DOHH2 (cell line): ENCODE data around the gene WWOX.

Experiments
- EZH2phosphoT487 ChIP-seq: fragments of 200-600 bp; sonication (generic); IDR thresholded peaks from 2 replicates; pipeline ENCODE4 v1.6.1; 2017; ENCODE audit warnings: borderline replicate concordance, mild to moderate bottlenecking, antibody characterized with exemption, low read length, moderate library complexity, mixed read lengths
- TF ChIP-seq, protein P1 (sequence below): fragments of 200-600 bp; sonication (generic); IDR thresholded peaks from one replicate; pipeline ENCODE4 v1.5.1; 2014; ENCODE audit warnings: antibody characterized with exemption, mild to moderate bottlenecking, low read depth, low read length; ENCODE audit not compliant: poor library complexity, severe bottlenecking

DNA sequence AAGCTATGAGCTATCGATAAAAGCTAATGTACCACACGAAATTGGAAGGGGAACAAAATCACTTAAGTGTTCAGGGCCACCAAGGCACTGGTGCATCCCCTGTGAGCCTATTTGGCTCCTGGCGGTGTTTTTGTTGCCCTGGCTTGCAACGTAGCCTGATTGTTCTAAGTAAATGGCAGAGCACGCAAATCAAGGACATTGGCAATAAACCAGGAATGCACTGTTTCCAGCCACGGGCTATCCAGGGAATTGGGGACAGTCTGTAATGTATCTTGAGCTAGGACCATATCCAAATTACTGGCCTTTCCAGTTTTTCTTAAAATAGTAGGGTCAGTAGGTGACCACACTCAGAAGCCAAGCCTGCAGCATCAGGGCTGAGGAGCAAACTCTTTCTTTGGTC lies 767.1 kb downstream of the WWOX start:
- TF ChIP-seq, protein P1, sequence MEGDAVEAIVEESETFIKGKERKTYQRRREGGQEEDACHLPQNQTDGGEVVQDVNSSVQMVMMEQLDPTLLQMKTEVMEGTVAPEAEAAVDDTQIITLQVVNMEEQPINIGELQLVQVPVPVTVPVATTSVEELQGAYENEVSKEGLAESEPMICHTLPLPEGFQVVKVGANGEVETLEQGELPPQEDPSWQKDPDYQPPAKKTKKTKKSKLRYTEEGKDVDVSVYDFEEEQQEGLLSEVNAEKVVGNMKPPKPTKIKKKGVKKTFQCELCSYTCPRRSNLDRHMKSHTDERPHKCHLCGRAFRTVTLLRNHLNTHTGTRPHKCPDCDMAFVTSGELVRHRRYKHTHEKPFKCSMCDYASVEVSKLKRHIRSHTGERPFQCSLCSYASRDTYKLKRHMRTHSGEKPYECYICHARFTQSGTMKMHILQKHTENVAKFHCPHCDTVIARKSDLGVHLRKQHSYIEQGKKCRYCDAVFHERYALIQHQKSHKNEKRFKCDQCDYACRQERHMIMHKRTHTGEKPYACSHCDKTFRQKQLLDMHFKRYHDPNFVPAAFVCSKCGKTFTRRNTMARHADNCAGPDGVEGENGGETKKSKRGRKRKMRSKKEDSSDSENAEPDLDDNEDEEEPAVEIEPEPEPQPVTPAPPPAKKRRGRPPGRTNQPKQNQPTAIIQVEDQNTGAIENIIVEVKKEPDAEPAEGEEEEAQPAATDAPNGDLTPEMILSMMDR = no peak
- no peak for TF ChIP-seq EZH2phosphoT487
